K562 (cell line): ENCODE data around the gene EIF1. TPM values are rescaled to one million over a fixed set of nuclear protein-coding genes. Genes with fewer than 3 reads are reported as not detected.
A peak's percentile ranks its signal among the peaks of the same experiment; 100 is the strongest.

Source experiments
- CCAR2 ChIP-seq: fragments of 200-400 bp; formaldehyde crosslinking; IDR thresholded peaks from 2 replicates; pipeline ENCODE4 v1.6.1; 2017; ENCODE audit warnings: mild to moderate bottlenecking, low read depth, low read length
- RB1 ChIP-seq: fragments of 450-650 bp; IDR thresholded peaks from 2 replicates; pipeline ENCODE4 v1.6.1; 2017; ENCODE audit warnings: low read depth, mild to moderate bottlenecking
- SIN3B ChIP-seq: fragments of 450-650 bp; IDR thresholded peaks from 2 replicates; pipeline ENCODE4 v1.6.1; 2017; ENCODE audit warnings: low read depth, mild to moderate bottlenecking, moderate library complexity
- ZBTB40 ChIP-seq, 2 experiments: fragments of 450-650 bp in 1 of 2; sonication (generic) in 1 of 2; formaldehyde crosslinking in 1 of 2; IDR thresholded peaks; 2 replicates each; pipeline versions ENCODE4 v1.7.1 to v1.9.0; 2016 to 2022; ENCODE audit warnings: inconsistent platforms in 1 of 2, mild to moderate bottlenecking in 1 of 2, missing genetic modification reagents in 1 of 2
- polyA plus RNA-seq, 8 experiments: library from polyadenylated mRNA; depleted of rRNA in 4 of 8; stranded (reverse) in 5 of 8; unstranded in 3 of 8; fragments of >200 nt; fragmentation: Nextera tagmentation in 2 of 8; fragmentation: Illumina TruSeq in 1 of 8; extraction: Ambion mirVana in 2 of 8; extraction: Trizol in 1 of 8; gene quantifications; 2 replicates each; pipeline versions ENCODE4 v1.2.1 to v1.2.3, GENCODE V29; 2011 to 2014; ENCODE audit warnings: inconsistent platforms in 1 of 8, missing spikeins in 1 of 8
- total RNA-seq, 7 experiments: library from RNA; depleted of rRNA in 6 of 7; stranded (reverse); fragments of >200 nt in 6 of 7; fragmentation: Illumina TruSeq in 2 of 7; extraction: Trizol in 2 of 7; gene quantifications; 2 replicates each; pipeline versions ENCODE4 v1.2.1 to v1.2.3, GENCODE V29; 2011 to 2021; ENCODE audit warnings: low replicate concordance in 1 of 7
- TF ChIP-seq, protein P1 (sequence below): IDR thresholded peaks from 2 replicates; pipeline ENCODE4 v1.6.1; 2016; ENCODE audit warnings: missing genetic modification characterization, missing compliant biosample characterization
- TF ChIP-seq, protein P2 (sequence below), 3 experiments: IDR thresholded peaks in 2 of 3; conservative IDR thresholded peaks in 1 of 3; 2 replicates each; pipeline ENCODE4 v1.5.1; 2011 to 2012; ENCODE audit warnings: low read length in 3 of 3, mild to moderate bottlenecking in 3 of 3, control low read depth in 2 of 3, improper control_type of control experiment in 1 of 3, inconsistent platforms in 1 of 3, low read depth in 1 of 3, mixed read lengths in 1 of 3, moderate library complexity in 1 of 3; ENCODE audit not compliant: insufficient read depth in 2 of 3

EIF1 gene
- total and polyA plus RNA-seq, 9 of the 15 experiments (the other 6 are each of a cell fraction or from before 2014, with no cell fraction given), result 67.0 to 1,204 (median 320) TPM

GRCh38 chr17:41648411-41649195 is 40.1 kb upstream of the EIF1 start (continued):
- TF ChIP-seq, protein P1, sequence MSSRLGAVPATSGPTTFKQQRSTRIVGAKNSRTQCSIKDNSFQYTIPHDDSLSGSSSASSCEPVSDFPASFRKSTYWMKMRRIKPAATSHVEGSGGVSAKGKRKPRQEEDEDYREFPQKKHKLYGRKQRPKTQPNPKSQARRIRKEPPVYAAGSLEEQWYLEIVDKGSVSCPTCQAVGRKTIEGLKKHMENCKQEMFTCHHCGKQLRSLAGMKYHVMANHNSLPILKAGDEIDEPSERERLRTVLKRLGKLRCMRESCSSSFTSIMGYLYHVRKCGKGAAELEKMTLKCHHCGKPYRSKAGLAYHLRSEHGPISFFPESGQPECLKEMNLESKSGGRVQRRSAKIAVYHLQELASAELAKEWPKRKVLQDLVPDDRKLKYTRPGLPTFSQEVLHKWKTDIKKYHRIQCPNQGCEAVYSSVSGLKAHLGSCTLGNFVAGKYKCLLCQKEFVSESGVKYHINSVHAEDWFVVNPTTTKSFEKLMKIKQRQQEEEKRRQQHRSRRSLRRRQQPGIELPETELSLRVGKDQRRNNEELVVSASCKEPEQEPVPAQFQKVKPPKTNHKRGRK (tag), result peak; percentile 31; the same call in 1 of the 2 replicates
- TF ChIP-seq SIN3B (0 out of 2 replicates have a peak, but pooled peaks have one; percentile 18), ZBTB40 (IDR thresholded peaks at IDR 0.05) (0 out of 2 replicates have a peak, but pooled peaks have one; percentile 21), ZBTB40 (CRISPR knock-in tag; IDR thresholded peaks at IDR 0.05) (no peak), CCAR2 (no peak), RB1 (peak; percentile 61)
- TF ChIP-seq, protein P2, sequence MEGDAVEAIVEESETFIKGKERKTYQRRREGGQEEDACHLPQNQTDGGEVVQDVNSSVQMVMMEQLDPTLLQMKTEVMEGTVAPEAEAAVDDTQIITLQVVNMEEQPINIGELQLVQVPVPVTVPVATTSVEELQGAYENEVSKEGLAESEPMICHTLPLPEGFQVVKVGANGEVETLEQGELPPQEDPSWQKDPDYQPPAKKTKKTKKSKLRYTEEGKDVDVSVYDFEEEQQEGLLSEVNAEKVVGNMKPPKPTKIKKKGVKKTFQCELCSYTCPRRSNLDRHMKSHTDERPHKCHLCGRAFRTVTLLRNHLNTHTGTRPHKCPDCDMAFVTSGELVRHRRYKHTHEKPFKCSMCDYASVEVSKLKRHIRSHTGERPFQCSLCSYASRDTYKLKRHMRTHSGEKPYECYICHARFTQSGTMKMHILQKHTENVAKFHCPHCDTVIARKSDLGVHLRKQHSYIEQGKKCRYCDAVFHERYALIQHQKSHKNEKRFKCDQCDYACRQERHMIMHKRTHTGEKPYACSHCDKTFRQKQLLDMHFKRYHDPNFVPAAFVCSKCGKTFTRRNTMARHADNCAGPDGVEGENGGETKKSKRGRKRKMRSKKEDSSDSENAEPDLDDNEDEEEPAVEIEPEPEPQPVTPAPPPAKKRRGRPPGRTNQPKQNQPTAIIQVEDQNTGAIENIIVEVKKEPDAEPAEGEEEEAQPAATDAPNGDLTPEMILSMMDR (IDR thresholded peaks at IDR 0.05 in 2 of 3, conservative IDR thresholded peaks at IDR 0.05 in 1 of 3; ENCODE audit: insufficient read depth in 2 of 3, low read depth in 1 of 3, low read length in 3 of 3), result peak; percentile 85 to 95 (median 93)
